Measurements from ENCODE around the gene BPIFB6. TPM values are rescaled to one million over a fixed set of nuclear protein-coding genes. Genes with fewer than 3 reads are reported as not detected.

Gene BPIFB6
- total and polyA plus RNA-seq, 2 of the 4 experiments (the other 2 are of a cell fraction): not detected

GRCh38 chr20:33093582-33093981, 62.1 kb downstream of the BPIFB6 start:
- H4K5ac ChIP-seq (ENCODE audit: low read depth, low read length): no peak overlapping the region
- H3K36me3 ChIP-seq (ENCODE audit: control insufficient read depth, insufficient read depth, low read length): no peaks in the 10 kb centered on the region
- DNase-seq (no peak), ATAC-seq (ENCODE audit: low read depth) (no peak)
- no peak overlapping the region for H3K18ac ChIP-seq (ENCODE audit: low read depth, low read length)
- no peaks in the 10 kb centered on the region for H3K79me1 ChIP-seq (ENCODE audit: low read depth in 1 of 2, low read length in 2 of 2)
- H2BK5ac ChIP-seq (ENCODE audit: low read depth, low read length, poor library complexity, severe bottlenecking): peak overlapping the region; percentile 39
- no peak overlapping the region for H2AFZ ChIP-seq (replicated peaks; ENCODE audit: low read length, poor library complexity)
- no peak overlapping the region for H3K56ac ChIP-seq (ENCODE audit: extremely low read depth, insufficient read depth, low read length)
- H4K91ac ChIP-seq (ENCODE audit: insufficient read depth, low read depth, low read length): no peak overlapping the region
- POLR2A ChIA-PET (ENCODE audit: unreplicated experiment): no interaction called here
- no peak overlapping the region for H3K9ac ChIP-seq (ENCODE audit: low read depth, low read length)
- no peaks in the 10 kb centered on the region for H3K9me3 ChIP-seq (ENCODE audit: control insufficient read depth, insufficient read depth, low read length)
- intact Hi-C loops (cut with micrococcal nuclease) (no loop called here), dilution Hi-C loops (cut with HindIII; ENCODE audit: low sequenced_read_pairs, unreplicated experiment) (no loop called here), in situ Hi-C loops (cut with MboI; ENCODE audit: low sequenced_read_pairs) (no loop called here)
- no peak overlapping the region for H3K4ac ChIP-seq (ENCODE audit: low read depth, low read length)
- no TSS peak for BruUV-seq (replicated peaks)
- H4K8ac ChIP-seq (ENCODE audit: low read depth in 2 of 2, low read length in 2 of 2): no peak overlapping the region
- H2BK15ac ChIP-seq (ENCODE audit: low read depth, low read length): no peak overlapping the region
- H2AK9ac ChIP-seq (replicated peaks; ENCODE audit: low read depth, low read length, poor library complexity): no peak overlapping the region
- H4K20me1 ChIP-seq (ENCODE audit: insufficient read depth, low read length): no peaks in the 10 kb centered on the region
- H3K27ac ChIP-seq (ENCODE audit: insufficient read depth, low read length): no peak overlapping the region
- H3K23ac ChIP-seq (ENCODE audit: low read depth, low read length): no peak overlapping the region
- WGBS, 2 experiments (ENCODE audit: extremely low coverage in 2 of 2, insufficient read length in 1 of 2): 0% methylated on average over 1 of the region's 1 CpG; no CpG with 5 or more reads in 1 of the 2 experiments
- no peak for TF ChIP-seq FOS (IDR thresholded peaks at IDR 0.05; ENCODE audit: low read depth, low read length)
- no peak for TF ChIP-seq RAD21 (IDR thresholded peaks at IDR 0.05; ENCODE audit: low read length)
- TF ChIP-seq MAFK (IDR thresholded peaks at IDR 0.05; ENCODE audit: low read depth, low read length): no peak
- no peak for TF ChIP-seq USF2 (IDR thresholded peaks at IDR 0.05; ENCODE audit: low read depth, low read length)
- TF ChIP-seq MAZ (IDR thresholded peaks at IDR 0.05; ENCODE audit: borderline replicate concordance, low read depth, low read length): no peak
- no peak for TF ChIP-seq CHD1 (IDR thresholded peaks at IDR 0.05; ENCODE audit: low read depth, low read length)
- TF ChIP-seq CTCF (conservative IDR thresholded peaks at IDR 0.05; ENCODE audit: low read depth, low read length): no peak
- no peak for TF ChIP-seq CEBPB (IDR thresholded peaks at IDR 0.05; ENCODE audit: low read depth, low read length)
- no peak for TF ChIP-seq RFX5 (IDR thresholded peaks at IDR 0.05; ENCODE audit: low read depth, low read length)
- no peak for TF ChIP-seq BHLHE40 (IDR thresholded peaks at IDR 0.05; ENCODE audit: low read depth, low read length)
- no peak overlapping the region for H2AK5ac ChIP-seq (ENCODE audit: low read depth, low read length)
- no peak overlapping the region for H2BK120ac ChIP-seq (ENCODE audit: low read depth, low read length)
- H3K27me3 ChIP-seq (ENCODE audit: control insufficient read depth, insufficient read depth, low read length): no peaks in the 10 kb centered on the region; the same call in 1 of the 2 replicates
- no peak overlapping the region for H3K4me3 ChIP-seq (ENCODE audit: insufficient read depth, low read depth, low read length)
- H3K9me1 ChIP-seq (ENCODE audit: insufficient read depth, low read length): no peaks in the 10 kb centered on the region
- CTCF ChIA-PET: no interaction called here
- no peak overlapping the region for H2BK20ac ChIP-seq (ENCODE audit: low read depth, low read length)
- no peaks in the 10 kb centered on the region for H3K4me1 ChIP-seq (ENCODE audit: control insufficient read depth, insufficient read depth, low read length)
- no peak overlapping the region for H3K14ac ChIP-seq (replicated peaks; ENCODE audit: low read depth, low read length)
- no peak overlapping the region for H3K4me2 ChIP-seq (ENCODE audit: low read depth, low read length)

Data from IMR-90 (cell line).